Smooth muscle cell (in vitro differentiated cells): ENCODE results near the gene RBPJ. TPM values are rescaled to one million over a fixed set of nuclear protein-coding genes. Genes with fewer than 3 reads are reported as not detected.
A peak's percentile ranks its signal among the peaks of the same experiment; 100 is the strongest.

Source experiments
- DNase-seq: peaks from one replicate; lab custom pipeline; 2025; ENCODE audit not compliant: unreplicated experiment; lab: John Stamatoyannopoulos, UW
- H2AFZ ChIP-seq: fragments of 200-600 bp; sonication (generic); 2 replicates; pipeline ENCODE4 v1.6.0; 2016; ENCODE audit warnings: antibody characterized with exemption, low read depth, mild to moderate bottlenecking
- H3F3A ChIP-seq: fragments of 200-600 bp; sonication (generic); 2 replicates; pipeline ENCODE4 v1.6.0; 2017; ENCODE audit warnings: antibody characterized with exemption, low read depth
- H3K27ac ChIP-seq: fragments of 200-600 bp; sonication (generic); 2 replicates; pipeline ENCODE4 v1.5.1; 2016; ENCODE audit warnings: low read depth, mild to moderate bottlenecking
- H3K27me3 ChIP-seq: fragments of 200-600 bp; sonication (generic); 2 replicates; pipeline ENCODE4 v1.6.1; 2016; ENCODE audit warnings: low read depth, mild to moderate bottlenecking
- H3K36me3 ChIP-seq: fragments of 200-600 bp; sonication (generic); 2 replicates; pipeline ENCODE4 v1.5.1; 2016; ENCODE audit warnings: low read depth
- H3K4me1 ChIP-seq: fragments of 200-600 bp; sonication (generic); 2 replicates; pipeline ENCODE4 v1.5.1; 2016; ENCODE audit warnings: low read depth
- H3K4me2 ChIP-seq: fragments of 200-600 bp; sonication (generic); 2 replicates; pipeline ENCODE4 v1.6.0; 2016; ENCODE audit warnings: mild to moderate bottlenecking
- H3K4me3 ChIP-seq: fragments of 200-600 bp; sonication (generic); 2 replicates; pipeline ENCODE4 v1.5.1; 2016; ENCODE audit warnings: mild to moderate bottlenecking
- H3K79me2 ChIP-seq: fragments of 200-600 bp; sonication (generic); 2 replicates; pipeline ENCODE4 v1.6.0; 2016; ENCODE audit warnings: low read depth, mild to moderate bottlenecking
- H3K9ac ChIP-seq: fragments of 200-600 bp; sonication (generic); 2 replicates; pipeline ENCODE4 v1.6.0; 2016; ENCODE audit warnings: low read depth
- H3K9me3 ChIP-seq: fragments of 200-600 bp; sonication (generic); replicated peaks from 2 replicates; pipeline ENCODE4 v1.5.1; 2016; ENCODE audit warnings: low read depth
- H4K20me1 ChIP-seq: fragments of 200-600 bp; sonication (generic); 2 replicates; pipeline ENCODE4 v1.6.0; 2016; ENCODE audit warnings: low read depth
- WGBS: methylation state at CpG from one replicate; pipeline ENCODE4 v1.1.7; 2016; ENCODE audit warnings: low lambda C conversion rate; 5-methylcytosine and 5-hydroxymethylcytosine counted together
- polyA plus RNA-seq: library from polyadenylated mRNA; unstranded; fragments of >200 nt; fragmentation: Nextera tagmentation; extraction: Ambion mirVana; gene quantifications from 2 replicates; pipeline ENCODE4 v1.2.1, GENCODE V29; 2016
- total RNA-seq: library from RNA; depleted of rRNA; stranded (reverse); fragments of >200 nt; gene quantifications from 2 replicates; pipeline ENCODE4 v1.2.3, GENCODE V29; 2014
- TF ChIP-seq, protein P1 (sequence below): fragments of 200-600 bp; sonication (generic); IDR thresholded peaks from 2 replicates; pipeline ENCODE4 v1.5.1; 2017; ENCODE audit warnings: borderline replicate concordance, mild to moderate bottlenecking, antibody characterized with exemption; ENCODE audit not compliant: insufficient read depth, poor library complexity, severe bottlenecking

RBPJ gene
- total and polyA plus RNA-seq, 2 experiments from 2014 or later, result 96.9 to 137 TPM

DNA sequence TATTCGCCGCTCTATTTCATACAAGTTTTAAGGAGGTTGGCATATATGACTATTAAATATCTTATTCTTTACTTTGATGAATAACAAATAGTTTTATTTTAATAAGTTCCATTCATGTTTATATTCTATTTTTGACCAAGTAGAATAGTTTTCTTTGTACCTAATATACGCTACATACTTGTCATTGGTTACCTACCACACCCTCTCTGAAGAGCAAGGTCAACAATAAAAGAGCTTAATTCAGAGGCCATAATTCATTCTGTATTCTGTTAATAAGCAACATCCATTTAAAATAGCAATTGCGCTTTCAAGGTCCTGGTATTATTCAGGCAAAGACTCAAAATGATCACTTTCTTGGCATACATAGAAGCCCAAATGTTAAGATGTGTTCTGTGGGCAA is 24.3 kb upstream of the RBPJ start:
- Histone ChIP-seq H3K79me2 (no peaks in the 10 kb centered on the region), H3K27me3 (no peaks in the 10 kb centered on the region), H3K4me1 (peaks cover 13% of the 10 kb centered on the region), H3K27ac (no peak overlapping the region), H3K9ac (no peak overlapping the region), H3K36me3 (no peaks in the 10 kb centered on the region), H3F3A (no peaks in the 10 kb centered on the region), H4K20me1 (no peaks in the 10 kb centered on the region), H2AFZ (no peak overlapping the region), H3K4me2 (no peak overlapping the region), H3K4me3 (no peak overlapping the region), H3K9me3 (no peaks in the 10 kb centered on the region)
- DNase-seq, result no peak
- 95% methylated on average over 4 of the region's 4 CpGs for WGBS
- TF ChIP-seq, protein P1, sequence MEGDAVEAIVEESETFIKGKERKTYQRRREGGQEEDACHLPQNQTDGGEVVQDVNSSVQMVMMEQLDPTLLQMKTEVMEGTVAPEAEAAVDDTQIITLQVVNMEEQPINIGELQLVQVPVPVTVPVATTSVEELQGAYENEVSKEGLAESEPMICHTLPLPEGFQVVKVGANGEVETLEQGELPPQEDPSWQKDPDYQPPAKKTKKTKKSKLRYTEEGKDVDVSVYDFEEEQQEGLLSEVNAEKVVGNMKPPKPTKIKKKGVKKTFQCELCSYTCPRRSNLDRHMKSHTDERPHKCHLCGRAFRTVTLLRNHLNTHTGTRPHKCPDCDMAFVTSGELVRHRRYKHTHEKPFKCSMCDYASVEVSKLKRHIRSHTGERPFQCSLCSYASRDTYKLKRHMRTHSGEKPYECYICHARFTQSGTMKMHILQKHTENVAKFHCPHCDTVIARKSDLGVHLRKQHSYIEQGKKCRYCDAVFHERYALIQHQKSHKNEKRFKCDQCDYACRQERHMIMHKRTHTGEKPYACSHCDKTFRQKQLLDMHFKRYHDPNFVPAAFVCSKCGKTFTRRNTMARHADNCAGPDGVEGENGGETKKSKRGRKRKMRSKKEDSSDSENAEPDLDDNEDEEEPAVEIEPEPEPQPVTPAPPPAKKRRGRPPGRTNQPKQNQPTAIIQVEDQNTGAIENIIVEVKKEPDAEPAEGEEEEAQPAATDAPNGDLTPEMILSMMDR, result no peak

DNA sequence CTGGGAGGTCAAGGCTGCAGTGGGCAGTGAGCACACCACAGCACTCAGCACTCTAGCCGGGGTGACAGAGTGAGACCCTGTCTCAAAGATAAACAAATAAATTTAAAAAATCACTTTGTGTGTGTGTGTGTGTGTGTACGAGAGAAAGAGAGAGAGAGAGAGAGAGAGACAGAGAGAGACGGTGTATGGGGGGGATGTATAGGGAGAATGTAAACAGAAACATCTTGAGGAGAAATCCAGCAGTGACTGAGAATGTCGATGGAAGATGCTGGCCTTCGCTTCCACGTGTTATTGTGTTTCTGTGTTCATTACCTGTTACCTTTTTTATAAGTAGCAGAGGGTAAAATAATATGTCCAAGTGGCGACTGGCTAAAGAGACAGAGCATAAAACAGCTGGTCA is 23.6 kb upstream of the RBPJ start:
- Histone ChIP-seq H3F3A (no peaks in the 10 kb centered on the region), H3K27ac (no peak overlapping the region), H3K36me3 (no peaks in the 10 kb centered on the region), H3K4me1 (peaks cover 13% of the 10 kb centered on the region), H3K9me3 (no peaks in the 10 kb centered on the region), H2AFZ (no peak overlapping the region), H3K4me3 (no peak overlapping the region), H3K79me2 (no peaks in the 10 kb centered on the region), H3K27me3 (no peaks in the 10 kb centered on the region), H3K9ac (no peak overlapping the region), H4K20me1 (no peaks in the 10 kb centered on the region), H3K4me2 (no peak overlapping the region)
- 90% methylated on average over 7 of the region's 7 CpGs for WGBS
- TF ChIP-seq, protein P1, result no peak
- DNase-seq, result no peak

DNA sequence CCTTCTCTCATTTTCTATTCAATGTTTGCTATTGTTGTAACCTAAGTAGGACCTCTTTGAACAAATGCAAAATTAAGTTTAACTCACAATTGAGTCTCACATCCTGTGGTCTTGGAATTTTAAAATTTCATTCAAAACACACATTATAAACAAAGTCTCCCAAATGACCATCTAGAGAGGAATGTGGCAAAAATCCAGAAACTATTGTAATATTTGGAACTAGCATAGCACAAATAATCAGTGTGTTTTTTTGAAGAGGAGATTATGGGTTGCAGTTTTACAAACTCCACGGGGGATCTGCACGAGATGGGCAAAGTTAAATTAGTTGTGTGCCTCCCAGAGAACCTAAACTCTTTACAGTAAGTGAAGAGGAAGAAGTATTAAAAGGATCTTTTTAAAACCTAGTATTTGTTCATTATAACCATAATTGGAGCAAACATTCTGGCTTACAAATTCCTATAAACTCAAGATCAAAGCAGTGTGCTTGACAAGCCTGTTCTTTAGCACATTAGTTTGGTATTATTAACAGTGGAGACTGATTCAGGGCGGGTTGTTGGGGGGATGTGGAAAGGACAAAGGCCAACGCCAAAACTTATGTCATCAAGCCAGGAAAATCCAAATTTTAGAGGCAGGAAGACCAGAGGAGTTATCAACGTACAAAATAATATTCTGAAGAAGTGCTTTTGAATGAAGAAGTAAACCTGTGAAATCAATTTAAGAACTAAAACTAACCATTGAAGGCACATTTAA is 22.4 kb upstream of the RBPJ start:
- TF ChIP-seq, protein P1, result no peak
- H3K27ac ChIP-seq, result no peak overlapping the region
- no peak for DNase-seq
- 23% methylated on average over 5 of the region's 5 CpGs for WGBS
- no peaks in the 10 kb centered on the region for H4K20me1 ChIP-seq
- no peaks in the 10 kb centered on the region for H3F3A ChIP-seq
- H3K4me2 ChIP-seq, result peak overlapping the region; percentile 55
- peak overlapping the region; percentile 60 for H2AFZ ChIP-seq
- no peaks in the 10 kb centered on the region for H3K27me3 ChIP-seq
- no peaks in the 10 kb centered on the region for H3K79me2 ChIP-seq
- no peak overlapping the region for H3K9ac ChIP-seq
- H3K9me3 ChIP-seq, result no peaks in the 10 kb centered on the region
- peaks cover 13% of the 10 kb centered on the region for H3K4me1 ChIP-seq
- H3K36me3 ChIP-seq, result no peaks in the 10 kb centered on the region
- no peak overlapping the region for H3K4me3 ChIP-seq
